ENCODE results near the gene KIRREL3.

DNA sequence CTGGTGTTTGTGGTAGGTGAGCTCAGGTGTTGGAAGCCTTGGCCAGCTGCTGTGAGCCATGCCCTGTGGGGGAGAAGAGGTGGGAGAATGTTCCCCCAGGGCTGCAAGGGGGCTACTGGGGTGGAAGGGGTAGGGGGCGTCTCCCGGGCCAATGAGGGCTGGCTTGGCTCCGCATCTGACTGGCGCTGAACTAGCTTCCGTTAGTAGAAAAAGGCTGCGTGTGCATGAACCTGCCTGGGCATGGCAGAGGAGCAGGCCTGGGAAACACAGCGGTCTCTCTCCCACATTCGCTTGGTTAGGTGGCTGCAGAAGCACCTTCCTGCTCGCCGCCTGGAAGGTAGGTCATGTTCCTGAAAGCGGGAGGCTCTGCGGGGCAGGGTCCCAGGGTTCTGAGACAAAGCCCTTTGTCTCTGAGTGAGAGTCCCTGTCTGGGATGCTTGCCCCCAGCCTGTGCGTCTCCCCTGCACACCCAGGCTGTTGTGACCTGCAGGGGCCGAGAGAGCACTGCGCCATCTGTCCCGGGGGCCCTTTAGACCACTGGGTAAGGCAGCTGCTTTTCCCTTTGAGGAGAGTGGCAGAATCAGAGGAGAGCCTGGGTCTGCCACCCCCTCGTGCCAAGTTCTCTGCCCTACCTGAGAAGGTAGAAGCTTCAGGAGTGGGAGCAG lies 466.3 kb downstream of the KIRREL3 start:
- TF ChIP-seq YY1 (IDR thresholded peaks at IDR 0.05; ENCODE audit: insufficient read depth, insufficient read length) (no peak), SUZ12 (IDR thresholded peaks at IDR 0.05; ENCODE audit: extremely low read depth, insufficient read depth, insufficient read length) (no peak), ZNF274 (IDR thresholded peaks at IDR 0.05; ENCODE audit: low read depth, low read length) (no peak)

Data from NT2/D1 (cell line).